Measurements from ENCODE around the gene TMEM82. TPM values are rescaled to one million over a fixed set of nuclear protein-coding genes. Genes with fewer than 3 reads are reported as not detected.

TMEM82 gene
- total RNA-seq, 4 donors from 2014 or later = 2.5 to 42.4 (median 32.7) TPM

- DNase-seq = no peak
- Histone ChIP-seq H3K36me3 (no peaks in the 10 kb centered on the region), H3K4me3 (no peak overlapping the region), H3K27ac (no peak overlapping the region), H3K9me3 (no peaks in the 10 kb centered on the region), H3K27me3 (no peaks in the 10 kb centered on the region), H3K4me1 (peaks cover 0 to 19% (median 0%) of the 10 kb centered on the region in 4 donors)
- TF ChIP-seq, protein P1, sequence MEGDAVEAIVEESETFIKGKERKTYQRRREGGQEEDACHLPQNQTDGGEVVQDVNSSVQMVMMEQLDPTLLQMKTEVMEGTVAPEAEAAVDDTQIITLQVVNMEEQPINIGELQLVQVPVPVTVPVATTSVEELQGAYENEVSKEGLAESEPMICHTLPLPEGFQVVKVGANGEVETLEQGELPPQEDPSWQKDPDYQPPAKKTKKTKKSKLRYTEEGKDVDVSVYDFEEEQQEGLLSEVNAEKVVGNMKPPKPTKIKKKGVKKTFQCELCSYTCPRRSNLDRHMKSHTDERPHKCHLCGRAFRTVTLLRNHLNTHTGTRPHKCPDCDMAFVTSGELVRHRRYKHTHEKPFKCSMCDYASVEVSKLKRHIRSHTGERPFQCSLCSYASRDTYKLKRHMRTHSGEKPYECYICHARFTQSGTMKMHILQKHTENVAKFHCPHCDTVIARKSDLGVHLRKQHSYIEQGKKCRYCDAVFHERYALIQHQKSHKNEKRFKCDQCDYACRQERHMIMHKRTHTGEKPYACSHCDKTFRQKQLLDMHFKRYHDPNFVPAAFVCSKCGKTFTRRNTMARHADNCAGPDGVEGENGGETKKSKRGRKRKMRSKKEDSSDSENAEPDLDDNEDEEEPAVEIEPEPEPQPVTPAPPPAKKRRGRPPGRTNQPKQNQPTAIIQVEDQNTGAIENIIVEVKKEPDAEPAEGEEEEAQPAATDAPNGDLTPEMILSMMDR (IDR thresholded peaks at IDR 0.05) = no peak
- no peak for TF ChIP-seq POLR2A (IDR thresholded peaks at IDR 0.05)
Measured at GRCh38 chr1:15750924-15751323, 8.6 kb downstream of the TMEM82 start.

DNA sequence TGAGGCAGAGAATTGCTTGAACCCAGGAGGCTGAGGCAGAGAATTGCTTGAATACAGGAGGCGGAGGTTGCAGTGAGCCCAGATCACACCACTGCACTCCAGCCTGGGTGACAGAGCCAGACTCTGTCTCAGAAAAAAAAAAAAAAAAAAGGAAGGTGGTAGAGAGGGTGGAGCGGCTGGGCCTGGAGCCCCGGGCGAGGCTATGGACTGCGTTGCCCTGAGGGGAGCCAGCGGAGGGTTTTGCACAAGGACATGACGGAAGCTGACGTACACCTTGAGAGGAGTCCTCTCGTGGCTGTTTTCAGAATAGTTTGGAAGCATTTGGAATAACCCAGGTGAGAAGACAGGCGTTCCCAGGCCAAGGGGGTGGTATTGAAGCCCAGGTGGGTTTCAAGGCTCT is 9.4 kb downstream of the TMEM82 start:
- TF ChIP-seq, protein P1 (IDR thresholded peaks at IDR 0.05) = no peak
- peaks cover 0 to 24% (median 0%) of the 10 kb centered on the region in 4 donors for H3K4me1 ChIP-seq
- H3K36me3 ChIP-seq = no peaks in the 10 kb centered on the region
- H3K27me3 ChIP-seq = no peaks in the 10 kb centered on the region
- no peak for DNase-seq
- no peak overlapping the region for H3K27ac ChIP-seq
- no peaks in the 10 kb centered on the region for H3K9me3 ChIP-seq
- H3K4me3 ChIP-seq = no peak overlapping the region

DNA sequence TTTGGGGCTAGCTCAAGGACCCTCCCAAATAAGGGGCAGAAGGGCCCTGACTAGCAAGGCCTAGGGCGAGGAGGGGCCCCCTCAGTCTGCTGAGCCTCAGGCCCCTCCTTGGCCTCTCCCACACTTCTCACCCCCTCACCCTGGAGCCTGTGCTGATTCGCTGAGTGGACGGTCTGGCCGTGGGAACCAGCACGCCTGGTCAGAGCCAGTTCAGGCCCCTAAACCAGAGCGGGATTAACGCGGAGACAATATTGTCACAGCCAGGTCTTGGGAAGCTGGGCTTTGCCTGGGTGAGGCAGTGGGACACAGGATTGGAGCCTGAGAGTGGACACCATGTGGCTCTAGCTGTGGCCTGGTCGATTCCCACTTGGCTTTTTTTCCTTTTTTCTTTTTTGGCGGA is 11.5 kb downstream of the TMEM82 start:
- Histone ChIP-seq H3K4me3 (no peak overlapping the region), H3K36me3 (no peaks in the 10 kb centered on the region), H3K27me3 (no peaks in the 10 kb centered on the region), H3K4me1 (peaks cover 0 to 38% (median 2%) of the 10 kb centered on the region in 4 donors), H3K9me3 (no peaks in the 10 kb centered on the region), H3K27ac (no peak overlapping the region)
- TF ChIP-seq, protein P1 (IDR thresholded peaks at IDR 0.05) = no peak
- no peak for TF ChIP-seq POLR2A (IDR thresholded peaks at IDR 0.05)
- no peak for DNase-seq

DNA sequence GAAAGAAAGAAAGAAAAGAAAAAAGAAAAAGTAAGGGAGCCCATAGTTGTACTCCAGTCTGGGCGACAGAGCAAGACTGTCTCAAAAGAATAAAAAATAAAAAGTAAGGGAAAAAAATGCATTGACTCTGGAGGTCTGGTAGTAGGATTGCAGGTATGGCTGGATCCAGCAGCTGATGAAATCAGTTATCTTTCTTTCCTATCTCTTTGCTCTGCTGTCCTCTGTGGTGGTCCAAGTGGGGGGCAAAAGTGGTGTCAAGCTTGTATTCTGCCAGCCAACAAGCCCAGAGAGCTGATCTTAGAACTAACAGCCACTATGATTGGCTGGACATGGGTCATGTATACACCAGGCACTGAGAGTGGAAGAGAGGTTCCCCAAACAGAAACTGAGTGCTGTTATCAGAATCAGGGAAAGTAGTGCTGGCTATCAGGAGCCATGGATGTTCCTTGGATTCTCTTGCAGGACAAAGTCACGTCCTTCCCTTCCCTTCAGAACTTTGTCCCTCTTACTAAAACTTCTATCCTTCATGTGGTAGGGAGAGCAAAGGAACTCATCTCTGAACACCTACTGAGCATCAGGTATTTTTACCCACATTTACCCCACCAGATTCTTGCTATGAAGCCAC is 12.8 kb downstream of the TMEM82 start:
- Histone ChIP-seq H3K36me3 (peaks cover 0 to 3% (median 0%) of the 10 kb centered on the region in 3 donors), H3K27ac (peak overlapping the region in 3 of 4 donors; percentile 82 to 95 (median 85)), H3K4me1 (peaks cover 0 to 38% (median 5%) of the 10 kb centered on the region in 4 donors), H3K4me3 (no peak overlapping the region), H3K9me3 (no peaks in the 10 kb centered on the region), H3K27me3 (peaks cover 0 to 3% of the 10 kb centered on the region in 2 donors)
- TF ChIP-seq POLR2A (IDR thresholded peaks at IDR 0.05) = no peak
- TF ChIP-seq, protein P1 (IDR thresholded peaks at IDR 0.05) = no peak
- DNase-seq = no peak

DNA sequence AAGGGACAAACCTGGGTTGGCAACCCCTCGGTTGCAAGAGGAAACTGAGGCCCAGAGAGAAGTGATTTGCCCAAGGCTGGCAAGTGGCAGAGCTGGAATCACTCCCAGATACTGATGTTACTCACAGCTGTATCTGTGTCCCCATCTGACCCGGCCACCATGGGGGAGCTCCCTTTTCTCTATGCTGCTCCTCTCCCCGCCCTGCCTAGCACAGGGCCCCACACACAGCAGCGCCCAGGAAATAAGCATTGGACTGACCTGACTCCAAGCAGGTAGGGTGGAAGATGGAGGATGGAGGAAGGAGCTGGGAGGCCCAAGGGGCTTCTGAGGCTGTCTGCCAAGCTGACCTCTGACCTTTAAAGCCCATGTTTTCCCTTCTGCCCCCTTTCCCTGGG is 13.3 kb downstream of the TMEM82 start:
- peak in 2 of 3 donors; percentile 59 to 64 for DNase-seq
- Histone ChIP-seq H3K27ac (peak overlapping the region in 3 of 4 donors; percentile 82 to 95 (median 85)), H3K36me3 (peaks cover 0 to 3% (median 0%) of the 10 kb centered on the region in 3 donors)

More for the DNA sequence above, 13.3 kb downstream of the TMEM82 start:
- no peaks in the 10 kb centered on the region for H3K9me3 ChIP-seq
- TF ChIP-seq, protein P1 (IDR thresholded peaks at IDR 0.05) = no peak
- TF ChIP-seq POLR2A (IDR thresholded peaks at IDR 0.05) = no peak
- H3K4me3 ChIP-seq = peak overlapping the region in 1 of 4 donors; percentile 69
- peaks cover 0 to 3% of the 10 kb centered on the region in 2 donors for H3K27me3 ChIP-seq
- H3K4me1 ChIP-seq = peaks cover 0 to 41% (median 5%) of the 10 kb centered on the region in 4 donors

Data from Peyer's patch (tissue), 4 donors.